Measurements from ENCODE around the gene CDK10. TPM values are rescaled to one million over a fixed set of nuclear protein-coding genes. Genes with fewer than 3 reads are reported as not detected.

Gene CDK10
- polyA plus RNA-seq, 3 donors = 16.5 to 107 (median 18.3) TPM

DNA sequence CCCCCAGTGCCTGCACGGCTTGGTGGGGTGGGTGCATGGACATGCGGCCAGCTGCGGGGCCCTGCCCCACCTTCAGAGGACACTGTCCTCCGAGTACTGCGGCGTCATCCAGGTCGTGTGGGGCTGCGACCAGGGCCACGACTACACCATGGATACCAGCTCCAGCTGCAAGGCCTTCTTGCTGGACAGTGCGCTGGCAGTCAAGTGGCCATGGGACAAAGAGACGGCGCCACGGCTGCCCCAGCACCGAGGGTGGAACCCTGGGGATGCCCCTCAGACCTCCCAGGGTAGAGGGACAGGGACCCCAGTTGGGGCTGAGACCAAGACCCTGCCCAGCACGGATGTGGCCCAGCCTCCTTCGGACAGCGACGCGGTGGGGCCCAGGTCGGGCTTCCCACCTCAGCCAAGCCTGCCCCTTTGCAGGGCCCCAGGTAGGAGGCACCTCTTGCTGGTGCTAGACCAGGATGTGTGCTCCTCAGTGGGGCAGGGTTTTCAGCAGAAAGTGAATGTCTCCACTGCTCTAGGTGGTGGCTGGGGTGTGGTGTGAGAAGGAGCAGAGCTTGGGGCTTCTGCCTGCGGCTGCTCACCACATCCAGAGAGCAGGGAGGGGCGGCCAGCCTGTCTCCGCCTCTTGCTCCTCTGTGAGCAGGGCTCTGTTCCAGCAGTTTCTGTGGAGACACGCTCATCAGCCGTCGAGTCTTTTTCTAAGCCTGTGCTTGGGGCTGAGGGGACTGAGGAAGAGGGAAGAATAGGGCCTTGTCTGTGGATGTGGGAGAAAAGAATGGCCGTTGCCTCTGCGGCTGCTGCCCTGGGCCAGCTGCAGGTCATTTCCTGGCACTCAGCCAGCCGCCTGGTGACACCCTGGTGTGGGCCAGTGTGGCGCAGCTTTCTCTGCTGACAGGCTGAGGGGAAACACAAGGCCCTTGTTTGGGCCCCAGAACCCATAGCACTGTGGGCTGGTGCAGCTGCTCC is 37.1 kb downstream of the CDK10 start:
- Histone ChIP-seq H3K27ac (ENCODE audit: low read depth in 1 of 2, low read length in 2 of 2) (peak overlapping the region; percentile 56 to 92), H3K36me3 (replicated peaks in 1 of 2; ENCODE audit: control insufficient read depth in 1 of 2, insufficient read depth in 2 of 2, low read length in 2 of 2) (peaks cover 31 to 53% of the 10 kb centered on the region in 2 donors), H3K9ac (ENCODE audit: insufficient read depth, low read length, poor library complexity, severe bottlenecking) (peak overlapping the region; percentile 92), H3K4me1 (ENCODE audit: control insufficient read depth in 1 of 2, insufficient read depth in 2 of 2, low read length in 2 of 2) (peaks cover 36 to 43% of the 10 kb centered on the region in 2 donors), H3K9me3 (replicated peaks in 1 of 2; ENCODE audit: control insufficient read depth in 1 of 2, insufficient read depth in 1 of 2, low read length in 2 of 2) (no peaks in the 10 kb centered on the region), H3K4me3 (replicated peaks in 1 of 3; ENCODE audit: low read depth in 2 of 3, low read length in 3 of 3) (peak overlapping the region in 2 of 3 experiments; percentile 64 to 97), H3K79me2 (ENCODE audit: insufficient read depth, low read length) (peaks cover 74% of the 10 kb centered on the region), H3K4me2 (replicated peaks; ENCODE audit: extremely low read depth, low read length, poor library complexity, severe bottlenecking) (peak overlapping the region; percentile 99), H4K20me1 (ENCODE audit: insufficient read depth, low read length) (peaks cover 68% of the 10 kb centered on the region), H3K27me3 (ENCODE audit: control insufficient read depth in 2 of 2, insufficient read depth in 2 of 2, low read length in 2 of 2) (no peaks in the 10 kb centered on the region), H2AFZ (ENCODE audit: insufficient read depth, low read depth, low read length, poor library complexity, severe bottlenecking) (no peak overlapping the region)
- TF ChIP-seq, protein P1, sequence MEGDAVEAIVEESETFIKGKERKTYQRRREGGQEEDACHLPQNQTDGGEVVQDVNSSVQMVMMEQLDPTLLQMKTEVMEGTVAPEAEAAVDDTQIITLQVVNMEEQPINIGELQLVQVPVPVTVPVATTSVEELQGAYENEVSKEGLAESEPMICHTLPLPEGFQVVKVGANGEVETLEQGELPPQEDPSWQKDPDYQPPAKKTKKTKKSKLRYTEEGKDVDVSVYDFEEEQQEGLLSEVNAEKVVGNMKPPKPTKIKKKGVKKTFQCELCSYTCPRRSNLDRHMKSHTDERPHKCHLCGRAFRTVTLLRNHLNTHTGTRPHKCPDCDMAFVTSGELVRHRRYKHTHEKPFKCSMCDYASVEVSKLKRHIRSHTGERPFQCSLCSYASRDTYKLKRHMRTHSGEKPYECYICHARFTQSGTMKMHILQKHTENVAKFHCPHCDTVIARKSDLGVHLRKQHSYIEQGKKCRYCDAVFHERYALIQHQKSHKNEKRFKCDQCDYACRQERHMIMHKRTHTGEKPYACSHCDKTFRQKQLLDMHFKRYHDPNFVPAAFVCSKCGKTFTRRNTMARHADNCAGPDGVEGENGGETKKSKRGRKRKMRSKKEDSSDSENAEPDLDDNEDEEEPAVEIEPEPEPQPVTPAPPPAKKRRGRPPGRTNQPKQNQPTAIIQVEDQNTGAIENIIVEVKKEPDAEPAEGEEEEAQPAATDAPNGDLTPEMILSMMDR (IDR thresholded peaks at IDR 0.05) = no peak
- DNase-seq = no peak
- Mint-ChIP-seq H3K4me1 (peaks cover 41% of the 10 kb centered on the region), H3K27me3 (ENCODE audit: low read depth in 3 of 3) (no peaks in the 10 kb centered on the region), H3K4me3 (peak overlapping the region; percentile 91 to 94), H3K27ac (peak overlapping the region; percentile 86 to 96 (median 92)), H3K9me3 (no peaks in the 10 kb centered on the region), H3K36me3 (peaks cover 24 to 52% of the 10 kb centered on the region in 2 donors)
- WGBS (ENCODE audit: insufficient coverage) = 89% methylated on average over 25 of the region's 30 CpGs
- intact Hi-C loops (cut with micrococcal nuclease) = loop anchor here (5.0 kb wide), 2 partner anchors 39 to 161 kb away; partner anchors contain the start of gene RPL13 (in 1 of the 2)

- intact Hi-C loops (cut with micrococcal nuclease) = no loop called here
- Mint-ChIP-seq H3K36me3 (peaks cover 58 to 87% of the 10 kb centered on the region in 2 donors), H3K4me3 (no peak overlapping the region), H3K27me3 (ENCODE audit: low read depth in 3 of 3) (peaks cover 0 to 3% (median 1%) of the 10 kb centered on the region in 3 donors), H3K4me1 (peaks cover 23% of the 10 kb centered on the region), H3K27ac (peak overlapping the region in 2 of 7 donors; percentile 21 to 54), H3K9me3 (peaks cover 0 to 2% (median 0%) of the 10 kb centered on the region in 7 donors)
- H3K27me3 ChIP-seq (ENCODE audit: control insufficient read depth in 2 of 2, insufficient read depth in 2 of 2, low read length in 2 of 2) = no peaks in the 10 kb centered on the region
- H3K36me3 ChIP-seq (replicated peaks in 1 of 2; ENCODE audit: control insufficient read depth in 1 of 2, insufficient read depth in 2 of 2, low read length in 2 of 2) = peaks cover 69 to 93% of the 10 kb centered on the region in 2 donors
- TF ChIP-seq, protein P1 (IDR thresholded peaks at IDR 0.05) = no peak
- peaks cover 16 to 21% of the 10 kb centered on the region in 2 donors for H3K4me1 ChIP-seq (ENCODE audit: control insufficient read depth in 1 of 2, insufficient read depth in 2 of 2, low read length in 2 of 2)
- H3K9ac ChIP-seq (ENCODE audit: insufficient read depth, low read length, poor library complexity, severe bottlenecking) = no peak overlapping the region
- peaks cover 99% of the 10 kb centered on the region for H4K20me1 ChIP-seq (ENCODE audit: insufficient read depth, low read length)
- H3K4me2 ChIP-seq (replicated peaks; ENCODE audit: extremely low read depth, low read length, poor library complexity, severe bottlenecking) = no peak overlapping the region
- no peak overlapping the region for H3K27ac ChIP-seq (ENCODE audit: low read depth in 1 of 2, low read length in 2 of 2)
- 92% methylated on average over 11 of the region's 17 CpGs for whole genome bisulfite sequencing (ENCODE audit: insufficient coverage)
- H3K79me2 ChIP-seq (ENCODE audit: insufficient read depth, low read length) = peaks cover 81% of the 10 kb centered on the region
- DNase-seq = no peak
- H3K4me3 ChIP-seq (replicated peaks in 1 of 3; ENCODE audit: low read depth in 2 of 3, low read length in 3 of 3) = no peak overlapping the region
- no peak overlapping the region for H2AFZ ChIP-seq (ENCODE audit: insufficient read depth, low read depth, low read length, poor library complexity, severe bottlenecking)
- no peaks in the 10 kb centered on the region for H3K9me3 ChIP-seq (replicated peaks in 1 of 2; ENCODE audit: control insufficient read depth in 1 of 2, insufficient read depth in 1 of 2, low read length in 2 of 2)
These were observed 41.1 kb downstream of the CDK10 start for GRCh38 chr16:89727406-89728120.
